A673 (cell line): ENCODE results near the gene KANSL1L.

Experiments
- CTCF ChIP-seq: fragments of 300-800, 200-600 bp; sonication (generic); conservative IDR thresholded peaks from 2 replicates; pipeline ENCODE4 v1.5.1; 2017; ENCODE audit warnings: low read depth, mild to moderate bottlenecking, antibody characterized with exemption, low read length, moderate library complexity, mixed read lengths
- EZH2 ChIP-seq: fragments of 200-600 bp; sonication (generic); IDR thresholded peaks from 2 replicates; pipeline ENCODE4 v1.6.1; 2017; ENCODE audit warnings: borderline replicate concordance, low read depth, mild to moderate bottlenecking, mixed read lengths, antibody characterized with exemption, low read length; ENCODE audit not compliant: poor library complexity, severe bottlenecking

GRCh38 chr2:210009896-210010295, 161.3 kb downstream of the KANSL1L start:
- TF ChIP-seq CTCF (no peak), EZH2 (no peak)
